Measurements from ENCODE around the gene MRPL51.

GRCh38 chr12:6493497-6494257 lies 615 bp upstream of the MRPL51 start, which contains the start of gene NCAPD2:
- TF ChIP-seq CTCF (IDR thresholded peaks at IDR 0.05) = peak; percentile 34
- TF ChIP-seq ZFX (IDR thresholded peaks at IDR 0.05; ENCODE audit: borderline replicate concordance) = no peak

Measured in 22Rv1 (cell line).